Measurements from ENCODE around the gene POU2F2.

DNA sequence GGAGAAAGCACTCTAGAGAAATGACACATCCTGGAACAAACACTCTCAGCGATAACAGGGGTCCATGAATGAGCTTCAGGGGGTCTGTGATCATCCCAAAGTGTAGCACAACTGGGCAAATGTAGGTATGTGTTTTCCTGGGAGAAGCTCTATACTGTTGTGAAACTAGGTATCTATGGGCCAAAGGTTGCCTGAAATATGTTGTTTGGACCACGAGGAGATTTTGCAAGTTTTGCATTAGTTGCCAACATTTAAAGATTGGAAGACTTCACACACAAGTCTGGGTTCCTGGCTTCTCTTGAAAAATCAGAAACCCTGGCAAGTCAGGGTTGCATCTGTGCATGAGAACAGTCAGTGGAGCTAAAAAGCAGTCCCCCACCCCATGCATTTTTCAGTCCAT, 26.7 kb upstream of the POU2F2 start:
- TF ChIP-seq EP300 (IDR thresholded peaks at IDR 0.05) (no peak), POLR2A (IDR thresholded peaks at IDR 0.05) (no peak)
- TF ChIP-seq, protein P1, sequence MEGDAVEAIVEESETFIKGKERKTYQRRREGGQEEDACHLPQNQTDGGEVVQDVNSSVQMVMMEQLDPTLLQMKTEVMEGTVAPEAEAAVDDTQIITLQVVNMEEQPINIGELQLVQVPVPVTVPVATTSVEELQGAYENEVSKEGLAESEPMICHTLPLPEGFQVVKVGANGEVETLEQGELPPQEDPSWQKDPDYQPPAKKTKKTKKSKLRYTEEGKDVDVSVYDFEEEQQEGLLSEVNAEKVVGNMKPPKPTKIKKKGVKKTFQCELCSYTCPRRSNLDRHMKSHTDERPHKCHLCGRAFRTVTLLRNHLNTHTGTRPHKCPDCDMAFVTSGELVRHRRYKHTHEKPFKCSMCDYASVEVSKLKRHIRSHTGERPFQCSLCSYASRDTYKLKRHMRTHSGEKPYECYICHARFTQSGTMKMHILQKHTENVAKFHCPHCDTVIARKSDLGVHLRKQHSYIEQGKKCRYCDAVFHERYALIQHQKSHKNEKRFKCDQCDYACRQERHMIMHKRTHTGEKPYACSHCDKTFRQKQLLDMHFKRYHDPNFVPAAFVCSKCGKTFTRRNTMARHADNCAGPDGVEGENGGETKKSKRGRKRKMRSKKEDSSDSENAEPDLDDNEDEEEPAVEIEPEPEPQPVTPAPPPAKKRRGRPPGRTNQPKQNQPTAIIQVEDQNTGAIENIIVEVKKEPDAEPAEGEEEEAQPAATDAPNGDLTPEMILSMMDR (IDR thresholded peaks at IDR 0.05), result no peak

Data from stomach (tissue), 4 donors.